ENCODE results near the gene GPC3. TPM values are rescaled to one million over a fixed set of nuclear protein-coding genes. Genes with fewer than 3 reads are reported as not detected.

The GPC3 gene
- total and polyA plus RNA-seq, 2 donors (not counting 3 experiments of a cell fraction or from before 2014, with no cell fraction given), result not detected

DNA sequence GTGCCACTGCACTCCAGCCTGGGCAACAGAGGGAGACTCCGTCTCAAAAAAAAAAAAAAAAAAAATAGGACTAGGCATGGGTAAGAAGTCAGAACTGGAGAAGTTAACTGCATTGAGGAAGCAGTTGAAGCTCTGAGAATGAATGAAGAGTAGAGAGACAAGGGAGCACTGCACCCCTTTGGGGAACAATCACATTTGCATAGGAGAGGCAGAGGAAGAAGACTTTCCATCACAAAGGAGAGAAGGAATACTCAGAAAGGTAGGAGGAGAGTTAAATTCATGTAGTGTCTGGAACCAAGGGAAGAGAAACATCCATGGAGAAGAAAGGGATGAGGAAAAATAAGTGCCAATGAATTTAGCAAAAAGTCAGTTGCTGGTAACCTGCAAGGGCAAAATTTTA, 72.4 kb downstream of the GPC3 start:
- Histone ChIP-seq H3K4me2 (ENCODE audit: insufficient read depth, low read length) (no peak overlapping the region), H3K27ac (ENCODE audit: insufficient read depth, low read depth, low read length) (no peak overlapping the region), H3K36me3 (ENCODE audit: control insufficient read depth in 2 of 2, extremely low read depth in 1 of 2, insufficient read depth in 2 of 2, low read length in 2 of 2) (no peaks in the 10 kb centered on the region), H2AFZ (ENCODE audit: low read depth, low read length) (no peak overlapping the region), H3K9ac (replicated peaks; ENCODE audit: extremely low read depth, insufficient read depth, low read length) (no peak overlapping the region), H4K20me1 (replicated peaks; ENCODE audit: control insufficient read depth, extremely low read depth, insufficient read depth, low read length) (no peaks in the 10 kb centered on the region), H3K4me1 (ENCODE audit: control insufficient read depth, extremely low read depth, insufficient read depth, low read length) (no peaks in the 10 kb centered on the region), H3K9me3 (replicated peaks; ENCODE audit: control insufficient read depth, insufficient read depth, low read length) (no peaks in the 10 kb centered on the region), H3K4me3 (replicated peaks in 1 of 3; ENCODE audit: insufficient read depth in 1 of 3, low read depth in 1 of 3, low read length in 3 of 3) (no peak overlapping the region), H3K27me3 (ENCODE audit: control insufficient read depth in 2 of 2, insufficient read depth in 2 of 2, low read length in 2 of 2) (no peaks in the 10 kb centered on the region), H3K9me1 (replicated peaks; ENCODE audit: control insufficient read depth, extremely low read depth, insufficient read depth, low read length) (no peaks in the 10 kb centered on the region), H3K79me2 (ENCODE audit: control insufficient read depth, insufficient read depth, low read length) (no peaks in the 10 kb centered on the region)
- DNase-seq (ENCODE audit: low read depth, low spot score), result no peak
- intact Hi-C loops (cut with micrococcal nuclease), result no loop called here
- CTCF ChIA-PET, result no interaction called here
- TF ChIP-seq POLR2AphosphoS5 (IDR thresholded peaks at IDR 0.05; ENCODE audit: insufficient read depth, low read depth, low read length) (no peak), JUN (IDR thresholded peaks at IDR 0.05; ENCODE audit: borderline replicate concordance, insufficient read depth, insufficient read length, low read depth) (no peak), MYC (IDR thresholded peaks at IDR 0.05; ENCODE audit: low read depth, low read length) (no peak), EZH2 (IDR thresholded peaks at IDR 0.05; ENCODE audit: borderline replicate concordance, low read depth, low read length, severe bottlenecking) (no peak), CTCF (IDR thresholded peaks at IDR 0.05; ENCODE audit: extremely low read depth in 1 of 2, insufficient read depth in 1 of 2, low read depth in 1 of 2, low read length in 2 of 2) (no peak), GATA2 (IDR thresholded peaks at IDR 0.05; ENCODE audit: insufficient read depth, insufficient read length, low read depth, low read length) (no peak), POLR2A (IDR thresholded peaks at IDR 0.05; ENCODE audit: low read depth, low read length) (no peak), FOS (IDR thresholded peaks at IDR 0.05; ENCODE audit: borderline replicate concordance, insufficient read depth, low read length) (no peak)
- TF ChIP-seq, protein P1, sequence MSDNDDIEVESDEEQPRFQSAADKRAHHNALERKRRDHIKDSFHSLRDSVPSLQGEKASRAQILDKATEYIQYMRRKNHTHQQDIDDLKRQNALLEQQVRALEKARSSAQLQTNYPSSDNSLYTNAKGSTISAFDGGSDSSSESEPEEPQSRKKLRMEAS (IDR thresholded peaks at IDR 0.05; ENCODE audit: insufficient read depth, insufficient read length), result no peak
- dilution Hi-C loops (cut with MboI; ENCODE audit: extremely low pct_ligation_motif_present, low sequenced_read_pairs), result no loop called here
- BruUV-seq (replicated peaks), result no TSS peak
- POLR2A ChIA-PET, result no interaction called here
- FAIRE-seq, result no peak
